ENCODE measurements around the gene ENTR1.

- TF ChIP-seq CTCF (conservative IDR thresholded peaks at IDR 0.05): no peak
- no peak for TF ChIP-seq ZFX (IDR thresholded peaks at IDR 0.05)
These were observed 31.0 kb downstream of the ENTR1 start for GRCh38 chr9:136379401-136379800.

Data from C4-2B (cell line).